GM18858 (cell line): Measurements from ENCODE around the gene ZNF408.

Experiments used
- ATAC-seq: cut with Tn5 transposase; IDR thresholded peaks from one replicate; pipeline ENCODE4 v1.9.1; 2021; ENCODE audit not compliant: unreplicated experiment

Gene ZNF408

GRCh38 chr11:46675949-46676348, 24.9 kb upstream of the ZNF408 start:
- ATAC-seq = no peak

- no peak for ATAC-seq
Measured at GRCh38 chr11:46676436-46677158, 24.2 kb upstream of the ZNF408 start.

DNA sequence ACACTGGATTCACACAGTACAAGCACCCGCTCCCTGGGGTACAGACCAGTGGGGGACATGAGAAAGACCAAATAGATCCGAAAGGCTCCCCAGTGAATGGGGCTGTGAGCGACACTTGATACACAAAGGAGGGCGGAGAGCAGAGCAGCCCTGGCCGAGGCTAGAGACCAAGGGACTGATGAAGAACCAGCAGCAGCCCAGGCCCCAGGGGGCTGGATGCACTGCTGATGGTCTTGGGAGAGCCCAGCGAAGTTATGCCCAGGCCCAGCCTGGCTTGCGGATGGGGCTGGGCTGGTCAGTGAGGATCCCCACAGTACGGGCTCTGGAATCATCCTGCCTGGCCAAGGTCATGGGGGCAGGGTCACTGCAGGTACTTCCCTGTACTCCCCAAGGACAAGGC, 23.7 kb upstream of the ZNF408 start:
- no peak for ATAC-seq

- no peak for ATAC-seq
Measured at GRCh38 chr11:46677991-46678740, 22.7 kb upstream of the ZNF408 start.

- no peak for ATAC-seq
Measured at GRCh38 chr11:46678741-46679130, 22.1 kb upstream of the ZNF408 start.

GRCh38 chr11:46679241-46680163, 21.3 kb upstream of the ZNF408 start:
- no peak for ATAC-seq

GRCh38 chr11:46680164-46680760, 20.6 kb upstream of the ZNF408 start:
- no peak for ATAC-seq

GRCh38 chr11:46680815-46681214, 20.0 kb upstream of the ZNF408 start:
- no peak for ATAC-seq

DNA sequence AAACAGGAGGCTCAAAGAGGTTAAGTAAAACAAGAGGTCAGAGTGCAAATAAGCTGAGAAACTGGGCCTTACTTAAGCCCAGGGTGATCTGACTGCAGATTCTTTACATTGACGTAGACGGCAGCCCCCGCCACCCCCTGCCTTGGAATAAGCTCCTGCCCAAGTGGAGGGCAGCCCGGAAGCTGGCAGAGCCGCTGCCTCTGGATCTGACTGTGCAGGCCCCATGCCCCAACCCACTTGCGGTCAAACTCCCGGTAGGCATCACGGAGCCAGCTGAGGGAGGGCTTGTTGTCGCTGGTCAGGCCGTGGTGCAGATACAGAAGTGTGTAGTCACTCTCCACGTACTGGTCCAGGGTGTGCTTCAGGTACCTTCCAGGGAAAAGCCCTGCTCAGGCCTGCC, 19.0 kb upstream of the ZNF408 start:
- ATAC-seq = no peak

GRCh38 chr11:46682773-46683752, 17.8 kb upstream of the ZNF408 start:
- ATAC-seq = no peak

GRCh38 chr11:46684367-46684766, 16.5 kb upstream of the ZNF408 start:
- ATAC-seq = no peak

DNA sequence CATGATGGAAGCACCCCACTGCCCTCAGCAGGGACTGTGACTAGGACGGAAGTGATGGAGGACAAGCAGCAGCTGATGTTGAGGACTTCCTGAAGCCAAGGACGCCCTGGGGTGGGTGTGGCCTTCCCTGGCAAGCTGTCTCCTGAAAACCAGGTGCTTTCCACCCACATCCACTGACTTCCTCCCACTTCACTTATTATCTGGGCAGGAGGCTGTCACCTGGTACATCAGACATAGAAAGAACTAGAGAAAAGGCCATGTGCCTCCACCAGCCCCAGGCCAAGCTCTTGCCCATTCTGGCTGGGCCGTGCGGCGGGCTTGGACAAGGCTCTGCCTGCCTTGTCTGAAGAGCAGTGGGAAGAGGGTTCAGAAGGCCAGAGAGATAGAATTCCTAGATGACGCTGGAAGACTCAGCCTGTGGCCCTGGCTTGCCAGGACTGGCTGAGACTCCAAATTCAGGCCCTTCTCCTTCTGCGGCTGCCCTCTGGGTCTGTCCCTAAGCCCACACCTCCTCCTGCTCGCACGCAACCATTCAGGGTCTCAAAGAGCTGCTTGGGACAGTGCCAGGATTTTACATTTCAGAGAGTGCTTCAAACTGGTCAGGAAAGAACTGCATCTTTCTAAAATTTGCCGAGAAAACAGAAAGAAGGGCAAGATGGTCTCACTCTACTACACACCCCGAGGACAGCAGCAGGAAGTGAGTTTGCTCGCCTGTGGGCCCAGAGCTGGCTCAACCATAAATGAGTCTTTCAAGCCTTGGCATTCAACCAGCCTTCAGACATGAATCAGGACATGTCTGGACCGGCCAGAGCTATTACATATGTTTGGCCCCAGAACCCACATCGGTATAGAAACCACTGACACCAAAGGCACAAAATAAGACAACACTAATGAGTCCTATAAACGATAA, 13.7 kb upstream of the ZNF408 start:
- no peak for ATAC-seq

GRCh38 chr11:46690702-46691101, 10.1 kb upstream of the ZNF408 start:
- ATAC-seq = no peak

DNA sequence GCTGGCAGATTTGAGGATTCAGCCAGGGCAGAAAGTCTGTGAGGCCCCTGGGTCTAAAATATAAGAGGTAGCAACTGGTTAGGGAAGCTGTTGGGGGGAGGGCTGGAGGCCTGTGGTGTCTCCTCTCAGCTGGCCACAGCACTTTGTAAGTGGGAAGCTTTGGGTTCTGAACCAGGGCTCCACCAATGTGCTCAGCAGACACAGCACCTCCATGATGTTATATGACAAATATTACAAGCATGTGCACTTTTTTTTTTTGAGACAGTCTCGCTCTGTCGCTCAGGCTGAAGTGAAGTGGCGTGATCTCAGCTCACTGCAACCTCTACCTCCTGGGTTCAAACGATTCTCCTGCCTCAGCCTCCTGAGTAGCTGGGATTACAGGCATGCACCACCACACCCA, 8.4 kb upstream of the ZNF408 start:
- no peak for ATAC-seq

DNA sequence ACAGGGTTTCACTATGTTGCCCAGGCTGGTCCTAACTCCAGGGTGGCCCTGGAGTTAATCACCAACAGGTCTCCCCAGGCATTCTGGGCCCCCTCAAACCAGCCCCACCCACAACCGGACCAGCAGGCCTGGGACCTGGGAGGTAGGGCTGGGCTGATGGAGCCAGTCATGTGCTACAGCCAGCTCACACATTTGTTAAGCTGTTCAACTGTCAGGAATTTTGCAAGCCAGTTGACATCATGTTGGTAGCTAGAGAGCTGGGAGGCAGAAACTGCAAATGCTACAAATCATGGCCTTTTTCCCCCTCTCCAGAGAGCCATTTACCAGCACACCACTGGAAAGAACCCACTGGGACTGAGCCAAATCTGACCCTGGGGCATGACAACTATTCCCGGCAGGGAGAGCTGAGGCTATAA, 7.2 kb upstream of the ZNF408 start:
- ATAC-seq = no peak

GRCh38 chr11:46694072-46694471, 6.8 kb upstream of the ZNF408 start:
- ATAC-seq = no peak

DNA sequence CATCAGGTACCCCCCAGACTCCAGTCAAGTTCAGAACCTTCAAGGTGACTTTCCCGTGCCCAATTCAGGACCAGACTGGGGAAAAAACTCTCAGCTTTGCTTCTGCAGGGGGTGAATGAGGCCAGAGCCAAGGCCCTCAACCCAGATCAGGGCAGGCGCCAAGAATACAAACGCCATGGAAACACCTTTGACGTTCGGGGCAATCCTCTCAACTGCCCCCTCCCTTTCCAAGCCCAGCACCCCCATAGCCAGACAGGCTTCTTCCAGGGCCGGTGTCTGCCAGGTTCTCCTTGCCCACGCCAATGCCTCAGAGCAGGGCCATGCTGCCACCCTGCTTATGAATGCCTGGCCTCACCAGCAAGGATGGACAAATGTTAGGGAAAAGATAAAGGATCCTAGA, 6.2 kb upstream of the ZNF408 start:
- ATAC-seq = no peak

DNA sequence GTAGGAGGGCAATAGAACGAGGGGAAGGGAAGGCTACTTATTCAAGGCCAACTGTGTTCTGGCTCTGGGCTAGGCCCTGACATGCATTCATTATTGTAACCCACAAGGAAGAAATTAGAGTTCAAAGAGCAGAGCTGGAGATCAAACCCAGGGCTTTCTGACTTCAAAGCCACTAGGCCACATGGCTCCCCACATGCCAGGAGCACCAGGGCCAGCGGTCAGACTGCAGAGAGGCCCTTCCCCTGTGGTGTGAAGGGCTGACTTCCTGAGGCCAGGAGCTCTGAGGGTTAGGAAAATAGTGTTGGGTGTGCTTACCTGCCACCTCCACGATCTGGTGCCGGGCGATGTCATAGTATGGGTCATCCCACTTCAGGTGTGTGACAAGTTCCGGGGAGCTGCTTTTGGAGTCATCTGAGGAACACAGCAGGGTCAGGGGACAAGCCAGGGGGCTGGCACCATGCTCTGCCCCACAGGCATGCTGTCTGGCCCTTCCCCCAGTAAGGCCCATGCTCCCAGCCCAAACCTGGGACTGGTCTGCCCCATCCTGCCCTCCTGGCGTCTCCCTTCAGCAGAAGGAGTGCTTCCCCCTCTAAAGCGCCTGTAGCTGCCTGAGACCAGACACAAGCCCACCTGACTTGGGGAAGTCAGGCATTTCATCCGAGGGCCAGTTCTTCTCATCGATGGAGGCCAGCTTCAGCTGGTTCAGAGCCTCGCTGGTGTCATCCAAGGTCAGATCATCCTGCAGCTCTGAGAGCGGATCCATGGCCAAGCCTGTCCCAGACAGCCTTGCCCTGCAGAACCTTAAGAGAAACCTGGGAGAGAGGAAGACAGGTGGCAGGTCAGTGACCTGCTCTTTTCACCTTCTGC, 5.3 kb upstream of the ZNF408 start:
- no peak for ATAC-seq
